Astrocyte of the hippocampus (primary cell): ENCODE results near the gene NCEH1.
"Not testable (repeated sequence)": the region's sequence is repeated elsewhere in the genome, so short reads cannot be mapped to it uniquely, and the experiment has no call there.

ENCODE experiments used
- DNase-seq: peaks from one replicate; pipeline ENCODE4 v3.0.0; 2011; ENCODE audit warnings: low read depth, low spot score

Gene NCEH1

GRCh38 chr3:172676196-172676922 is 34.5 kb downstream of the NCEH1 start:
- DNase-seq = no peak

GRCh38 chr3:172675441-172676193 is 35.2 kb downstream of the NCEH1 start:
- DNase-seq = peak; percentile 71

- DNase-seq = peak; percentile 76
Observed at GRCh38 chr3:172673210-172673679, 37.6 kb downstream of the NCEH1 start.

GRCh38 chr3:172669021-172669420 is 41.8 kb downstream of the NCEH1 start:
- DNase-seq = no peak

- DNase-seq = peak; percentile 92
Observed at GRCh38 chr3:172666873-172667694, 43.8 kb downstream of the NCEH1 start.

- no peak for DNase-seq
Observed at GRCh38 chr3:172666181-172666872, 44.5 kb downstream of the NCEH1 start.

GRCh38 chr3:172665510-172665909 is 45.4 kb downstream of the NCEH1 start:
- not testable (repeated sequence) for DNase-seq

- DNase-seq = not testable (repeated sequence)
Observed at GRCh38 chr3:172660421-172660820, 50.4 kb downstream of the NCEH1 start.

- DNase-seq = peak; percentile 75
Observed at GRCh38 chr3:172659246-172660002, 51.4 kb downstream of the NCEH1 start.

- peak; percentile 96 for DNase-seq
Observed at GRCh38 chr3:172658344-172659245, 52.3 kb downstream of the NCEH1 start.

- DNase-seq = no peak
Observed at GRCh38 chr3:172656602-172657001, 54.3 kb downstream of the NCEH1 start.

GRCh38 chr3:172655388-172655787 is 55.5 kb downstream of the NCEH1 start:
- DNase-seq = no peak

- DNase-seq = no peak
Observed at GRCh38 chr3:172654470-172654869, 56.4 kb downstream of the NCEH1 start.

GRCh38 chr3:172653004-172653572 is 57.8 kb downstream of the NCEH1 start:
- DNase-seq = peak; percentile 76

- no peak for DNase-seq
Observed at GRCh38 chr3:172651936-172652625, 58.8 kb downstream of the NCEH1 start.

- peak; percentile 40 for DNase-seq
Observed at GRCh38 chr3:172649987-172650386, 60.9 kb downstream of the NCEH1 start.

GRCh38 chr3:172648747-172649146 is 62.1 kb downstream of the NCEH1 start:
- no peak for DNase-seq

GRCh38 chr3:172647823-172648222 is 63.0 kb downstream of the NCEH1 start:
- DNase-seq = no peak

- no peak for DNase-seq
Observed at GRCh38 chr3:172647080-172647479, 63.8 kb downstream of the NCEH1 start.
